Left ventricle myocardium superior (tissue), 1 donor: ENCODE results near the gene SMG7. TPM values are rescaled to one million over a fixed set of nuclear protein-coding genes. Genes with fewer than 3 reads are reported as not detected.
"Not testable (repeated sequence)": the region's sequence is repeated elsewhere in the genome, so short reads cannot be mapped to it uniquely, and the experiment has no call there.

Source experiments
- ATAC-seq: fragments of 200-7000 bp; cut with Tn5 transposase; one replicate; pipeline ENCODE4 v1.9.1; 2020; ENCODE audit warnings: mild to moderate bottlenecking, moderate library complexity
- DNase-seq: peaks from one replicate; pipeline ENCODE4 v3.0.0-alpha.2; 2020
- intact Hi-C: fragments of 100-400 bp; cut with micrococcal nuclease; formaldehyde crosslinking; loops from one replicate; pipeline ENCODE4 v1.11.0; 2022
- long read RNA-seq: library from polyadenylated mRNA; unstranded; transcript quantifications from one replicate; pipeline ENCODE4 v2.0.0, GENCODE V29; 2021
- total RNA-seq: library from RNA; stranded (reverse); fragmentation: NEBNext Ultra II Directional; extraction: Animal tissue kit (Norgen Biotek cat#: 25700); gene quantifications from one replicate; pipeline ENCODE4 v1.2.1, GENCODE V29; 2021
- donor health status: DM: no; HTN: yes; CAD: no; lungs with severe emphysema.

SMG7 gene
- total RNA-seq = 49.4 TPM
- long read RNA-seq, partial matches to known transcripts = 13 of 14 reads
- long read RNA-seq, other reads (novel, unspliced or antisense) = 1 of 14 reads

GRCh38 chr1:183472488-183473216 is at the start of gene SMG7:
Gene SMG7, plus strand, starts transcription at chr1:183472499. Its CDS starts 122 bp downstream, at chr1:183472621.
- ATAC-seq (peak; percentile 1), DNase-seq (peak; percentile 67)
- intact Hi-C loops = loop anchor here (10.0 kb wide), 1 partner anchor 72 kb away; no protein-coding TSS in a partner anchor

- intact Hi-C loops = no loop called here
- DNase-seq = no peak
- ATAC-seq = no peak
Observed at GRCh38 chr1:183423541-183423940, 48.8 kb upstream of the SMG7 start.

GRCh38 chr1:183424691-183425090 is 47.6 kb upstream of the SMG7 start:
- DNase-seq (no peak), ATAC-seq (no peak)
- intact Hi-C loops = no loop called here

- DNase-seq, intact Hi-C loops, ATAC-seq: not testable (repeated sequence)
Observed at GRCh38 chr1:183427591-183427990, 44.7 kb upstream of the SMG7 start.

GRCh38 chr1:183431840-183432547 is 40.3 kb upstream of the SMG7 start:
- intact Hi-C loops = no loop called here
- ATAC-seq (no peak), DNase-seq (no peak)

GRCh38 chr1:183432548-183432875 is 39.8 kb upstream of the SMG7 start:
- intact Hi-C loops = no loop called here
- ATAC-seq = no peak
- no peak for DNase-seq

- DNase-seq (no peak), ATAC-seq (peak; percentile 58)
- intact Hi-C loops = no loop called here
Observed at GRCh38 chr1:183433703-183434102, 38.6 kb upstream of the SMG7 start.

GRCh38 chr1:183435497-183435896 is 36.8 kb upstream of the SMG7 start:
- intact Hi-C loops = no loop called here
- DNase-seq (no peak), ATAC-seq (no peak)

GRCh38 chr1:183438060-183438459 is 34.2 kb upstream of the SMG7 start:
- DNase-seq (no peak), ATAC-seq (no peak)
- intact Hi-C loops = no loop called here

- no peak for DNase-seq
- ATAC-seq = no peak
- intact Hi-C loops = no loop called here
Observed at GRCh38 chr1:183443011-183443410, 29.3 kb upstream of the SMG7 start.

GRCh38 chr1:183443466-183443865 is 28.8 kb upstream of the SMG7 start:
- DNase-seq (no peak), ATAC-seq (no peak)
- intact Hi-C loops = no loop called here

GRCh38 chr1:183444243-183444642 is 28.1 kb upstream of the SMG7 start:
- intact Hi-C loops = no loop called here
- ATAC-seq = no peak

GRCh38 chr1:183449223-183449770 is 23.0 kb upstream of the SMG7 start:
- ATAC-seq (no peak), DNase-seq (no peak)
- intact Hi-C loops = no loop called here

More at GRCh38 chr1:183444243-183444642, 28.1 kb upstream of the SMG7 start:
- DNase-seq = no peak

- DNase-seq = no peak
- ATAC-seq = no peak
- intact Hi-C loops = no loop called here
Observed at GRCh38 chr1:183450093-183450492, 22.2 kb upstream of the SMG7 start.

GRCh38 chr1:183454377-183454776 is 17.9 kb upstream of the SMG7 start:
- ATAC-seq (no peak), DNase-seq (no peak)
- intact Hi-C loops = no loop called here

- ATAC-seq (no peak), DNase-seq (no peak)
- intact Hi-C loops = no loop called here
Observed at GRCh38 chr1:183456826-183457225, 15.5 kb upstream of the SMG7 start.

GRCh38 chr1:183457449-183457848 is 14.8 kb upstream of the SMG7 start:
- DNase-seq = no peak
- ATAC-seq = no peak
- intact Hi-C loops = no loop called here

- no peak for DNase-seq
- intact Hi-C loops = no loop called here
- no peak for ATAC-seq
Observed at GRCh38 chr1:183460596-183460995, 11.7 kb upstream of the SMG7 start.

- intact Hi-C loops = no loop called here
- no peak for DNase-seq
- ATAC-seq = peak; percentile 30
Observed at GRCh38 chr1:183461350-183461749, 10.9 kb upstream of the SMG7 start.

GRCh38 chr1:183463566-183463965 is 8.7 kb upstream of the SMG7 start:
- intact Hi-C loops = no loop called here
- ATAC-seq (no peak), DNase-seq (no peak)
